ENCODE results near the gene SMOC1.

Gene SMOC1

GRCh38 chr14:69922198-69922597 lies 43.0 kb downstream of the SMOC1 start:
- Histone ChIP-seq H3K36me3 (ENCODE audit: insufficient read depth, low read length) (no peaks in the 10 kb centered on the region), H3F3A (ENCODE audit: insufficient read depth, low read length) (no peaks in the 10 kb centered on the region), H3K4me3 (ENCODE audit: low read depth, low read length, poor library complexity, severe bottlenecking) (no peak overlapping the region), H3K79me2 (ENCODE audit: insufficient read depth, low read length) (no peaks in the 10 kb centered on the region), H2AFZ (ENCODE audit: low read length) (no peak overlapping the region), H3K9ac (ENCODE audit: low read length) (no peak overlapping the region), H3K27ac (ENCODE audit: low read depth, low read length, poor library complexity, severe bottlenecking) (no peak overlapping the region), H4K20me1 (ENCODE audit: insufficient read depth, low read length) (no peaks in the 10 kb centered on the region), H3K4me1 (ENCODE audit: insufficient read depth, low read length, severe bottlenecking) (no peaks in the 10 kb centered on the region), H3K27me3 (ENCODE audit: insufficient read depth, low read length) (no peaks in the 10 kb centered on the region; the same call in 1 of the 2 replicates), H3K4me2 (ENCODE audit: low read length) (no peak overlapping the region), H3K9me2 (ENCODE audit: low read depth, low read length) (no peaks in the 10 kb centered on the region), H3K9me3 (ENCODE audit: low read length) (no peaks in the 10 kb centered on the region)
- TF ChIP-seq EZH2 (IDR thresholded peaks at IDR 0.05; ENCODE audit: borderline replicate concordance, low read length), result no peak

GRCh38 chr14:69924201-69924600 lies 45.0 kb downstream of the SMOC1 start:
- Histone ChIP-seq H3K27me3 (ENCODE audit: insufficient read depth, low read length) (no peaks in the 10 kb centered on the region; the same call in 1 of the 2 replicates), H3F3A (ENCODE audit: insufficient read depth, low read length) (no peaks in the 10 kb centered on the region), H3K4me3 (ENCODE audit: low read depth, low read length, poor library complexity, severe bottlenecking) (no peak overlapping the region), H3K9me3 (ENCODE audit: low read length) (no peaks in the 10 kb centered on the region), H3K4me1 (ENCODE audit: insufficient read depth, low read length, severe bottlenecking) (no peaks in the 10 kb centered on the region), H3K36me3 (ENCODE audit: insufficient read depth, low read length) (no peaks in the 10 kb centered on the region), H3K27ac (ENCODE audit: low read depth, low read length, poor library complexity, severe bottlenecking) (no peak overlapping the region), H3K79me2 (ENCODE audit: insufficient read depth, low read length) (no peaks in the 10 kb centered on the region), H3K4me2 (ENCODE audit: low read length) (no peak overlapping the region), H2AFZ (ENCODE audit: low read length) (no peak overlapping the region), H4K20me1 (ENCODE audit: insufficient read depth, low read length) (no peaks in the 10 kb centered on the region), H3K9me2 (ENCODE audit: low read depth, low read length) (no peaks in the 10 kb centered on the region), H3K9ac (ENCODE audit: low read length) (no peak overlapping the region)
- TF ChIP-seq CTCF (IDR thresholded peaks at IDR 0.05; ENCODE audit: low read length) (no peak), EZH2 (IDR thresholded peaks at IDR 0.05; ENCODE audit: borderline replicate concordance, low read length) (no peak)

GRCh38 chr14:69928111-69928523 lies 48.9 kb downstream of the SMOC1 start:
- no peak overlapping the region for H3K9ac ChIP-seq (ENCODE audit: low read length)
- H3K79me2 ChIP-seq (ENCODE audit: insufficient read depth, low read length), result no peaks in the 10 kb centered on the region
- peaks cover 4% of the 10 kb centered on the region for H3K27me3 ChIP-seq (ENCODE audit: insufficient read depth, low read length)
- no peaks in the 10 kb centered on the region for H3F3A ChIP-seq (ENCODE audit: insufficient read depth, low read length)
- no peaks in the 10 kb centered on the region for H4K20me1 ChIP-seq (ENCODE audit: insufficient read depth, low read length)
- no peaks in the 10 kb centered on the region for H3K36me3 ChIP-seq (ENCODE audit: insufficient read depth, low read length)
- H3K27ac ChIP-seq (ENCODE audit: low read depth, low read length, poor library complexity, severe bottlenecking), result no peak overlapping the region
- no peaks in the 10 kb centered on the region for H3K9me2 ChIP-seq (ENCODE audit: low read depth, low read length)
- TF ChIP-seq CTCF (IDR thresholded peaks at IDR 0.05; ENCODE audit: low read length), result no peak
- TF ChIP-seq EZH2 (IDR thresholded peaks at IDR 0.05; ENCODE audit: borderline replicate concordance, low read length), result no peak
- no peaks in the 10 kb centered on the region for H3K4me1 ChIP-seq (ENCODE audit: insufficient read depth, low read length, severe bottlenecking)
- H3K9me3 ChIP-seq (ENCODE audit: low read length), result no peaks in the 10 kb centered on the region
- no peak overlapping the region for H2AFZ ChIP-seq (ENCODE audit: low read length)
- H3K4me3 ChIP-seq (ENCODE audit: low read depth, low read length, poor library complexity, severe bottlenecking), result no peak overlapping the region
- no peak overlapping the region for H3K4me2 ChIP-seq (ENCODE audit: low read length)

GRCh38 chr14:69930780-69931379 lies 51.7 kb downstream of the SMOC1 start:
- Histone ChIP-seq H2AFZ (ENCODE audit: low read length) (no peak overlapping the region), H3K36me3 (ENCODE audit: insufficient read depth, low read length) (no peaks in the 10 kb centered on the region), H3F3A (ENCODE audit: insufficient read depth, low read length) (no peaks in the 10 kb centered on the region), H3K4me2 (ENCODE audit: low read length) (no peak overlapping the region), H3K9me3 (ENCODE audit: low read length) (no peaks in the 10 kb centered on the region), H3K4me3 (ENCODE audit: low read depth, low read length, poor library complexity, severe bottlenecking) (no peak overlapping the region), H3K27ac (ENCODE audit: low read depth, low read length, poor library complexity, severe bottlenecking) (no peak overlapping the region), H3K9ac (ENCODE audit: low read length) (no peak overlapping the region), H4K20me1 (ENCODE audit: insufficient read depth, low read length) (no peaks in the 10 kb centered on the region), H3K9me2 (ENCODE audit: low read depth, low read length) (no peaks in the 10 kb centered on the region), H3K27me3 (ENCODE audit: insufficient read depth, low read length) (peaks cover 11% of the 10 kb centered on the region), H3K4me1 (ENCODE audit: insufficient read depth, low read length, severe bottlenecking) (no peaks in the 10 kb centered on the region), H3K79me2 (ENCODE audit: insufficient read depth, low read length) (no peaks in the 10 kb centered on the region)
- no peak for TF ChIP-seq EZH2 (IDR thresholded peaks at IDR 0.05; ENCODE audit: borderline replicate concordance, low read length)
- TF ChIP-seq CTCF (IDR thresholded peaks at IDR 0.05; ENCODE audit: low read length), result no peak
